ENCODE data around the gene ERICH4. TPM values are rescaled to one million over a fixed set of nuclear protein-coding genes. Genes with fewer than 3 reads are reported as not detected.

ERICH4 gene
- total RNA-seq, 2 experiments from 2014 or later, result not detected

DNA sequence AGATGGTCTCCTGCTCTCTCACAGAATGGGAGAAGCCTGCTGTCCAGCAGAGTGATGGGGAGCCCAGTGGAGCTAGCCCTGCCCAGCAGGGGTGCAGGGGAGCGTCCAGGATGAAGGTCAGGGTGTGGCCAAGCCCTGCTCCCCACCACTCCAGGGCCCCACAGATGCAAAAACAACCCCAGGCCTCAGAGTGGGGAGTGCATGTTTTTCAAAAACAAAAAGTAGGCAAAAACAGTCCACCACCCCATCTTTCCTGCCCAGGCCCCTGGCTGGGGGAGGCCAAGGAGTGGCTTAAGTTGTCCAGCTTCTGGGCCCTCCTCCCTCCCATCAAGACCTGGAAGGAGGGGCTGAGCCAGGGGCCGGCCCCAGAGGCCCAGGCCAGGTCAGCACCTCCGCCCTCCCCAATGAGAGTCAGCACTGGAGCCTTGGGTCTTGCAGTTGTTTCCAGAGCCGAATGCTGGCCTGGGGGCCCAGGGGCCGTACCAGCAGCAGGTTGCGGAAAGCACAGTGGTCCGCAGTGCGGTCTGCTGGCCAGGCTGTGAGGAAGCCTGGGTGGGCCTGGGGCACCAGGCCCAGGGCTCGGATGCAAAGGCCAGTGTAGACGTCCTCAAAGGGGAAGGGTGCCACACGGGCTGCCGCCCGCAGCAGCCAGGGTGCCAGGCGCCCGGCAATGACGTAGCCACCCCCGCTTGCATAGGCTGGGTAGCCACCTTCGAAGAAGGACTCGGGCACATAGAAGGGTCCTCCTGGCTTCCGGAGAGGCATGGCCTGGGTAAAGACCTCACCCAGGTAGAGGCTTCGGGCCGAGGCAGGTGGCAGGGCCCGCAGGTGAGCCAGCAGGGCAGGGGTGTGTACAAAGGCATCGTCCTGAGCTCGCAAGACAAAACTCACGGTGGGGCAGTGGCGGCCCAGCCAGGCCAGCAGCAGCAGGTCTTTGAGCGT lies 17.5 kb upstream of the ERICH4 start:
- no peak overlapping the region for H3K4me2 ChIP-seq (ENCODE audit: low read length)
- ChIA-PET POLR2A (no interaction called here), CTCF (ENCODE audit: unreplicated experiment) (no interaction called here)
- no peaks in the 10 kb centered on the region for H3K9me3 ChIP-seq (ENCODE audit: low read length)
- H3K36me3 ChIP-seq (ENCODE audit: insufficient read depth, low read length), result peaks cover 10% of the 10 kb centered on the region; the same call in 1 of the 2 replicates
- no peak overlapping the region for H3K27ac ChIP-seq (ENCODE audit: low read depth, low read length, poor library complexity, severe bottlenecking)
- intact Hi-C loops (cut with micrococcal nuclease; ENCODE audit: unreplicated experiment), result no loop called here
- TF ChIP-seq EZH2phosphoT487 (IDR thresholded peaks at IDR 0.05; ENCODE audit: borderline replicate concordance, low read depth, low read length), result no peak
- TF ChIP-seq, protein P1, sequence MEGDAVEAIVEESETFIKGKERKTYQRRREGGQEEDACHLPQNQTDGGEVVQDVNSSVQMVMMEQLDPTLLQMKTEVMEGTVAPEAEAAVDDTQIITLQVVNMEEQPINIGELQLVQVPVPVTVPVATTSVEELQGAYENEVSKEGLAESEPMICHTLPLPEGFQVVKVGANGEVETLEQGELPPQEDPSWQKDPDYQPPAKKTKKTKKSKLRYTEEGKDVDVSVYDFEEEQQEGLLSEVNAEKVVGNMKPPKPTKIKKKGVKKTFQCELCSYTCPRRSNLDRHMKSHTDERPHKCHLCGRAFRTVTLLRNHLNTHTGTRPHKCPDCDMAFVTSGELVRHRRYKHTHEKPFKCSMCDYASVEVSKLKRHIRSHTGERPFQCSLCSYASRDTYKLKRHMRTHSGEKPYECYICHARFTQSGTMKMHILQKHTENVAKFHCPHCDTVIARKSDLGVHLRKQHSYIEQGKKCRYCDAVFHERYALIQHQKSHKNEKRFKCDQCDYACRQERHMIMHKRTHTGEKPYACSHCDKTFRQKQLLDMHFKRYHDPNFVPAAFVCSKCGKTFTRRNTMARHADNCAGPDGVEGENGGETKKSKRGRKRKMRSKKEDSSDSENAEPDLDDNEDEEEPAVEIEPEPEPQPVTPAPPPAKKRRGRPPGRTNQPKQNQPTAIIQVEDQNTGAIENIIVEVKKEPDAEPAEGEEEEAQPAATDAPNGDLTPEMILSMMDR (conservative IDR thresholded peaks at IDR 0.05; ENCODE audit: low read length), result no peak
- no peaks in the 10 kb centered on the region for H4K20me1 ChIP-seq (ENCODE audit: insufficient read depth, low read length)
- BruUV-seq (replicated peaks), result no TSS peak
- H3K4me1 ChIP-seq (ENCODE audit: insufficient read depth, low read length, poor library complexity, severe bottlenecking), result no peaks in the 10 kb centered on the region
- no peak overlapping the region for H2AFZ ChIP-seq (ENCODE audit: low read length)
- H3K4me3 ChIP-seq (ENCODE audit: low read depth, low read length, poor library complexity, severe bottlenecking), result no peak overlapping the region
- H3K9me2 ChIP-seq (ENCODE audit: insufficient read depth, low read length), result no peaks in the 10 kb centered on the region
- H3K79me2 ChIP-seq (ENCODE audit: insufficient read depth, low read depth, low read length), result no peaks in the 10 kb centered on the region
- no peak for DNase-seq (ENCODE audit: low spot score)

DNA sequence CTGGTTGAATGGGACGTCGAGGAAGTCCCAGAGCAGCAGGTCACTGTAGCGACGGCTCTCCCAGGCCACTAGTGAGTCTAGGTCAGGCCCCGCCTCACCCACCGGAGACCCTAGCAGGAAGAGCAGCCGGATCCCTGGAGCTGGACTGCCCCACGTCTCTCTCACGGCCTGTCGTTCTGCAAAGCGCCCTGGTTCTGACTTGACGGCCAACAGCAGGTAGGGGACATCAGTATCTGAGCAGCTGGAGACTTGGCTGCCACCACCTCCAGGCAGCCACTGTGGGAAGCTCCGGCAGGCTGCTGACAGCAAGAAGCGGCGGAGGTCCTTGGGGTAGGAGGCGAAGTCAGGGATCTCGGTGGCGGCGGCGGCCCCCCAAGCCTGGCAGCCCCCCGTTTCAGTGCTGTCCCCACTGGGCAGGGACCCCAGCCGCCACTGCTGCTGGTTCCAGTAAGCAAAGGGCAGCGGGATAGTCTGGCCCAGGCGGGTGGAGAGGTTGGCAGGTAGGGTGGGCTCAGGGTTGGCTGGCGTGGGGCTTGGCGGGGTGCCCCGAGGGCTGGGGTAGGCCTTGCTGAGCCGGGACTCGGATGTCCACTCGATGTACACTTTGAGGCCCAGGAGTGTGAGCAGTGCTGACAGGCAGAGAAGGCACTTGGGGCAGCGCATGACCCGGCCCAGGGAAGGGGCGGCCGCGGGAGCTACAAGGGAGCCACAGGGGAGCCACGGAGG lies 16.7 kb upstream of the ERICH4 start:
- no peak overlapping the region for H3K4me2 ChIP-seq (ENCODE audit: low read length)
- TF ChIP-seq, protein P1 (conservative IDR thresholded peaks at IDR 0.05; ENCODE audit: low read length), result no peak
- TF ChIP-seq EZH2phosphoT487 (IDR thresholded peaks at IDR 0.05; ENCODE audit: borderline replicate concordance, low read depth, low read length), result no peak
- no peak overlapping the region for H3K4me3 ChIP-seq (ENCODE audit: low read depth, low read length, poor library complexity, severe bottlenecking)
- no peaks in the 10 kb centered on the region for H3K4me1 ChIP-seq (ENCODE audit: insufficient read depth, low read length, poor library complexity, severe bottlenecking)
- POLR2A ChIA-PET, result no interaction called here
- DNase-seq (ENCODE audit: low spot score), result no peak
- H3K79me2 ChIP-seq (ENCODE audit: insufficient read depth, low read depth, low read length), result no peaks in the 10 kb centered on the region
- H3K27ac ChIP-seq (ENCODE audit: low read depth, low read length, poor library complexity, severe bottlenecking), result no peak overlapping the region
- H3K9me2 ChIP-seq (ENCODE audit: insufficient read depth, low read length), result no peaks in the 10 kb centered on the region
- CTCF ChIA-PET (ENCODE audit: unreplicated experiment), result no interaction called here
- no peak overlapping the region for H2AFZ ChIP-seq (ENCODE audit: low read length)
- H4K20me1 ChIP-seq (ENCODE audit: insufficient read depth, low read length), result no peaks in the 10 kb centered on the region
- no peaks in the 10 kb centered on the region for H3K9me3 ChIP-seq (ENCODE audit: low read length)
- H3K36me3 ChIP-seq (ENCODE audit: insufficient read depth, low read length), result peaks cover 17% of the 10 kb centered on the region; the same call in 1 of the 2 replicates
- intact Hi-C loops (cut with micrococcal nuclease; ENCODE audit: unreplicated experiment), result no loop called here
- no TSS peak for BruUV-seq (replicated peaks)

Measured in OCI-LY7 (cell line).